HEK293 (cell line): ENCODE measurements around the gene EIF2S3.

Experiments
- CTCF ChIP-seq: fragments of 450-650 bp; formaldehyde crosslinking; IDR thresholded peaks from 2 replicates; pipeline ENCODE4 v1.5.1; 2016; ENCODE audit warnings: missing biosample characterization, missing genetic modification characterization
- MYNN ChIP-seq: fragments of 450-650 bp; formaldehyde crosslinking; IDR thresholded peaks from 2 replicates; pipeline ENCODE4 v1.5.1; 2016; ENCODE audit warnings: missing biosample characterization, missing genetic modification characterization, borderline replicate concordance
- ZBTB26 ChIP-seq: fragments of 450-650 bp; formaldehyde crosslinking; optimal IDR thresholded peaks from 2 replicates; pipeline ENCODE3; 2016; ENCODE audit warnings: missing biosample characterization, mild to moderate bottlenecking, missing genetic modification characterization
- ZNF558 ChIP-seq: fragments of 450-650 bp; formaldehyde crosslinking; IDR thresholded peaks from 2 replicates; pipeline ENCODE4 v1.5.1; 2016; ENCODE audit warnings: missing biosample characterization, missing genetic modification characterization
- TF ChIP-seq, protein P1 (sequence below): fragments of 450-650 bp; formaldehyde crosslinking; IDR thresholded peaks from 2 replicates; pipeline ENCODE4 v1.5.1; 2016; ENCODE audit warnings: missing biosample characterization, missing genetic modification characterization

- TF ChIP-seq, protein P1, sequence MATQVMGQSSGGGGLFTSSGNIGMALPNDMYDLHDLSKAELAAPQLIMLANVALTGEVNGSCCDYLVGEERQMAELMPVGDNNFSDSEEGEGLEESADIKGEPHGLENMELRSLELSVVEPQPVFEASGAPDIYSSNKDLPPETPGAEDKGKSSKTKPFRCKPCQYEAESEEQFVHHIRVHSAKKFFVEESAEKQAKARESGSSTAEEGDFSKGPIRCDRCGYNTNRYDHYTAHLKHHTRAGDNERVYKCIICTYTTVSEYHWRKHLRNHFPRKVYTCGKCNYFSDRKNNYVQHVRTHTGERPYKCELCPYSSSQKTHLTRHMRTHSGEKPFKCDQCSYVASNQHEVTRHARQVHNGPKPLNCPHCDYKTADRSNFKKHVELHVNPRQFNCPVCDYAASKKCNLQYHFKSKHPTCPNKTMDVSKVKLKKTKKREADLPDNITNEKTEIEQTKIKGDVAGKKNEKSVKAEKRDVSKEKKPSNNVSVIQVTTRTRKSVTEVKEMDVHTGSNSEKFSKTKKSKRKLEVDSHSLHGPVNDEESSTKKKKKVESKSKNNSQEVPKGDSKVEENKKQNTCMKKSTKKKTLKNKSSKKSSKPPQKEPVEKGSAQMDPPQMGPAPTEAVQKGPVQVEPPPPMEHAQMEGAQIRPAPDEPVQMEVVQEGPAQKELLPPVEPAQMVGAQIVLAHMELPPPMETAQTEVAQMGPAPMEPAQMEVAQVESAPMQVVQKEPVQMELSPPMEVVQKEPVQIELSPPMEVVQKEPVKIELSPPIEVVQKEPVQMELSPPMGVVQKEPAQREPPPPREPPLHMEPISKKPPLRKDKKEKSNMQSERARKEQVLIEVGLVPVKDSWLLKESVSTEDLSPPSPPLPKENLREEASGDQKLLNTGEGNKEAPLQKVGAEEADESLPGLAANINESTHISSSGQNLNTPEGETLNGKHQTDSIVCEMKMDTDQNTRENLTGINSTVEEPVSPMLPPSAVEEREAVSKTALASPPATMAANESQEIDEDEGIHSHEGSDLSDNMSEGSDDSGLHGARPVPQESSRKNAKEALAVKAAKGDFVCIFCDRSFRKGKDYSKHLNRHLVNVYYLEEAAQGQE (tag by site-specific recombination) = no peak
- TF ChIP-seq CTCF (tag by site-specific recombination) (no peak), ZNF558 (tag by site-specific recombination) (no peak), MYNN (no peak), ZBTB26 (tag by site-specific recombination) (no peak)
Observed at GRCh38 chrX:24027086-24027485, 27.7 kb upstream of the EIF2S3 start, which contains the start of gene KLHL15.
